HepG2 (cell line): Measurements from ENCODE around the gene SIK3. TPM values are rescaled to one million over a fixed set of nuclear protein-coding genes. Genes with fewer than 3 reads are reported as not detected.

Experiments
- ATAC-seq: fragments of 200-7000 bp; cut with Tn5 transposase; 3 replicates; pipeline ENCODE4 v1.9.1; 2020; ENCODE audit warnings: mild to moderate bottlenecking, moderate library complexity
- BruUV-seq: library from RNA; stranded (reverse); fragments of 400-500 nt; replicated peaks from 2 replicates; lab custom pipeline; 2021; lab: Mats Ljungman, UMichigan
- CTCF ChIA-PET: fragments of 300-600 bp; formaldehyde crosslinking; extraction: SDS; loops from one replicate; lab custom pipeline; 2021; ENCODE audit warnings: low total read pairs, inconsistent platforms, low intra/inter-chr PET ratio; lab: Yijun Ruan, JAX
- POLR2A ChIA-PET: fragments of 350-600 bp; sonication (Branson Sonifier 250); formaldehyde crosslinking; loops from one replicate; lab custom pipeline; 2020; ENCODE audit warnings: antibody characterized with exemption, inconsistent platforms; lab: Yijun Ruan, JAX
- DNase-seq: peaks from one replicate; pipeline ENCODE4 v3.0.0-alpha.2; 2015; ENCODE audit warnings: low spot score
- FAIRE-seq: peaks from 3 replicates; lab custom pipeline; 2011; peaks lifted over from hg19 to GRCh38; lab: Jason Lieb, UNC
- H2AFZ ChIP-seq: one replicate; pipeline ENCODE4 v1.6.1; 2011; ENCODE audit warnings: low read length, inconsistent platforms
- H3K27ac ChIP-seq: fragments of 300-600 bp; 3 replicates; pipeline ENCODE4 v1.8.0; 2011; ENCODE audit warnings: mixed run types, mild to moderate bottlenecking, mixed read lengths, low read length, inconsistent platforms; ENCODE audit not compliant: insufficient read depth; ENCODE audit errors: extremely low read length
- H3K27me3 ChIP-seq, 2 experiments: fragments of 200-600 bp in 1 of 2; 2 replicates in 1 of 2; 3 replicates in 1 of 2; pipeline versions ENCODE4 v1.6.0 to v1.8.0; 2011; ENCODE audit warnings: low read length in 2 of 2, mild to moderate bottlenecking in 2 of 2, moderate library complexity in 2 of 2, inconsistent platforms in 1 of 2; ENCODE audit not compliant: insufficient read depth in 2 of 2, control insufficient read depth in 1 of 2
- H3K36me3 ChIP-seq, 2 experiments: fragments of 200-600 bp in 1 of 2; replicated peaks in 1 of 2; 2 replicates in 1 of 2; 3 replicates in 1 of 2; pipeline versions ENCODE4 v1.5.1 to v1.8.0; 2011; ENCODE audit warnings: low read length in 2 of 2, inconsistent platforms in 1 of 2; ENCODE audit not compliant: insufficient read depth in 2 of 2, control insufficient read depth in 1 of 2
- H3K4me1 ChIP-seq: 2 replicates; pipeline ENCODE4 v1.5.1; 2012; ENCODE audit warnings: low read length, inconsistent platforms; ENCODE audit not compliant: insufficient read depth
- H3K4me2 ChIP-seq: 2 replicates; pipeline ENCODE4 v1.6.0; 2011; ENCODE audit warnings: low read depth, low read length, inconsistent platforms
- H3K4me3 ChIP-seq, 3 experiments: fragments of 200-600 bp in 1 of 3; sonication (generic), shearing (Covaris generic) in 1 of 3; replicated peaks in 1 of 3; 2 replicates each; pipeline ENCODE4 v1.5.1; 2011 to 2016; ENCODE audit warnings: low read length in 3 of 3, inconsistent platforms in 2 of 3, low read depth in 2 of 3, mild to moderate bottlenecking in 2 of 3, control low read depth in 1 of 3, mixed read lengths in 1 of 3; ENCODE audit not compliant: insufficient read depth in 1 of 3
- H3K79me2 ChIP-seq: one replicate; pipeline ENCODE4 v1.6.1; 2011; ENCODE audit warnings: low read length, inconsistent platforms; ENCODE audit not compliant: insufficient read depth
- H3K9ac ChIP-seq: 2 replicates; pipeline ENCODE4 v1.6.0; 2011; ENCODE audit warnings: mild to moderate bottlenecking, low read depth, low read length, inconsistent platforms; ENCODE audit not compliant: insufficient read depth
- H3K9me3 ChIP-seq: 2 replicates; pipeline ENCODE4 v1.5.1; 2012; ENCODE audit warnings: mild to moderate bottlenecking, low read length
- H4K20me1 ChIP-seq: 2 replicates; pipeline ENCODE4 v1.6.0; 2011; ENCODE audit warnings: inconsistent platforms, mild to moderate bottlenecking, low read length, moderate library complexity; ENCODE audit not compliant: insufficient read depth
- CENPX ChIP-seq: sonication (generic); formaldehyde crosslinking; IDR thresholded peaks from 2 replicates; pipeline ENCODE4 v1.9.0; 2021; ENCODE audit warnings: mild to moderate bottlenecking, missing genetic modification reagents, moderate library complexity
- ETV6 ChIP-seq: sonication (generic); formaldehyde crosslinking; conservative IDR thresholded peaks from 2 replicates; pipeline ENCODE4 v1.4.0; 2020; ENCODE audit warnings: missing genetic modification reagents
- GATAD1 ChIP-seq: IDR thresholded peaks from 2 replicates; pipeline ENCODE4 v1.6.1; 2016; ENCODE audit warnings: missing genetic modification reagents, missing compliant biosample characterization
- HNF4G ChIP-seq, 2 experiments: sonication (generic) in 1 of 2; formaldehyde crosslinking in 1 of 2; IDR thresholded peaks; 2 replicates each; pipeline versions ENCODE4 v1.4.0 to v1.6.1; 2011 to 2020; ENCODE audit warnings: borderline replicate concordance in 2 of 2, low read depth in 2 of 2, mild to moderate bottlenecking in 2 of 2, low read length in 1 of 2, missing genetic modification reagents in 1 of 2, moderate library complexity in 1 of 2
- KAT8 ChIP-seq: IDR thresholded peaks from 2 replicates; pipeline ENCODE4 v1.6.1; 2016; ENCODE audit warnings: missing genetic modification reagents, missing compliant biosample characterization
- MBNL3 ChIP-seq: fragments of 250-450 bp; sonication (Bioruptor Pico); conservative IDR thresholded peaks from 2 replicates; pipeline ENCODE4 v1.8.0; 2022; ENCODE audit warnings: mild to moderate bottlenecking, inconsistent platforms
- MEF2D ChIP-seq: sonication (generic); formaldehyde crosslinking; IDR thresholded peaks from 2 replicates; pipeline ENCODE4 v1.5.1; 2020; ENCODE audit warnings: mild to moderate bottlenecking, missing genetic modification reagents
- MTA3 ChIP-seq: sonication (generic); formaldehyde crosslinking; IDR thresholded peaks from 2 replicates; pipeline ENCODE4 v1.4.0; 2020; ENCODE audit warnings: missing genetic modification reagents
- NR1H2 ChIP-seq: sonication (generic); formaldehyde crosslinking; IDR thresholded peaks from 2 replicates; pipeline ENCODE4 v1.8.1; 2022; ENCODE audit warnings: low read depth, missing genetic modification reagents, borderline replicate concordance
- SPEN ChIP-seq: sonication (generic); formaldehyde crosslinking; IDR thresholded peaks from 2 replicates; pipeline ENCODE4 v1.5.1; 2020; ENCODE audit warnings: low read depth, mild to moderate bottlenecking, missing genetic modification reagents
- STAT5B ChIP-seq: sonication (generic); formaldehyde crosslinking; IDR thresholded peaks from 2 replicates; pipeline ENCODE4 v1.4.0; 2020; ENCODE audit warnings: missing genetic modification reagents
- ZKSCAN5 ChIP-seq: sonication (generic); formaldehyde crosslinking; IDR thresholded peaks from 2 replicates; pipeline ENCODE4 v1.5.1; 2020; ENCODE audit warnings: mild to moderate bottlenecking, missing genetic modification reagents
- ZNF160 ChIP-seq: sonication (generic); formaldehyde crosslinking; IDR thresholded peaks from 2 replicates; pipeline ENCODE4 v1.8.0; 2022; ENCODE audit warnings: mild to moderate bottlenecking, inconsistent platforms, missing genetic modification reagents
- ZNF224 ChIP-seq: sonication (generic); formaldehyde crosslinking; IDR thresholded peaks from 2 replicates; pipeline ENCODE4 v1.5.0; 2020; ENCODE audit warnings: mild to moderate bottlenecking, missing genetic modification reagents
- ZNF230 ChIP-seq: sonication (generic); formaldehyde crosslinking; IDR thresholded peaks from 2 replicates; pipeline ENCODE4 v1.4.0; 2020; ENCODE audit warnings: mild to moderate bottlenecking, missing genetic modification reagents
- ZNF275 ChIP-seq: sonication (generic); formaldehyde crosslinking; IDR thresholded peaks from 2 replicates; pipeline ENCODE4 v1.8.0; 2022; ENCODE audit warnings: missing genetic modification reagents, mild to moderate bottlenecking, inconsistent platforms, borderline replicate concordance
- ZNF30 ChIP-seq: sonication (generic); formaldehyde crosslinking; IDR thresholded peaks from 2 replicates; pipeline ENCODE4 v1.5.0; 2020; ENCODE audit warnings: mild to moderate bottlenecking, missing genetic modification reagents
- ZNF362 ChIP-seq: sonication (generic); formaldehyde crosslinking; IDR thresholded peaks from 2 replicates; pipeline ENCODE4 v1.4.0; 2020; ENCODE audit warnings: missing genetic modification reagents, mild to moderate bottlenecking, borderline replicate concordance
- ZNF619 ChIP-seq: sonication (generic); formaldehyde crosslinking; IDR thresholded peaks from 2 replicates; pipeline ENCODE4 v1.4.0; 2020; ENCODE audit warnings: mild to moderate bottlenecking, missing genetic modification reagents
- ZNF629 ChIP-seq: sonication (generic); formaldehyde crosslinking; conservative IDR thresholded peaks from 2 replicates; pipeline ENCODE4 v1.5.0; 2020; ENCODE audit warnings: missing genetic modification reagents
- ZNF709 ChIP-seq: sonication (generic); formaldehyde crosslinking; IDR thresholded peaks from 2 replicates; pipeline ENCODE4 v1.5.0; 2020; ENCODE audit warnings: mild to moderate bottlenecking, missing genetic modification reagents
- ZNF737 ChIP-seq: sonication (generic); formaldehyde crosslinking; IDR thresholded peaks from 2 replicates; pipeline ENCODE4 v1.5.0; 2020; ENCODE audit warnings: missing genetic modification reagents, mild to moderate bottlenecking, borderline replicate concordance
- ZNF777 ChIP-seq: sonication (generic); formaldehyde crosslinking; IDR thresholded peaks from 2 replicates; pipeline ENCODE4 v1.4.0; 2020; ENCODE audit warnings: missing genetic modification reagents
- whole genome bisulfite sequencing: methylation state at CpG from one replicate; pipeline ENCODE4 v1.1.6; 2017; ENCODE audit warnings: low lambda C conversion rate; 5-methylcytosine and 5-hydroxymethylcytosine counted together
- in situ Hi-C: cut with HindIII; loops from 2 replicates; pipeline ENCODE4 v1.10.0; 2017; ENCODE audit warnings: low pct_unique_long_range_greater_than_20kb; ENCODE audit not compliant: extremely low pct_ligation_motif_present
- intact Hi-C: fragments of 100-400 bp; cut with micrococcal nuclease; formaldehyde crosslinking; loops from one replicate; pipeline ENCODE4 v1.10.0; 2022; ENCODE audit not compliant: unreplicated experiment
- polyA plus RNA-seq, 8 experiments: library from polyadenylated mRNA; depleted of rRNA in 3 of 8; stranded (reverse) in 7 of 8; unstranded in 1 of 8; fragments of >200 nt; fragmentation: Illumina TruSeq in 4 of 8; extraction: Trizol in 4 of 8; gene quantifications; 2 replicates each; pipeline versions ENCODE4 v1.2.1 to v1.2.3, GENCODE V29; 2011 to 2016; ENCODE audit warnings: low read depth in 4 of 8, missing spikeins in 1 of 8, mixed read lengths in 1 of 8; ENCODE audit not compliant: insufficient read depth in 1 of 8
- total RNA-seq, 5 experiments: library from RNA; depleted of rRNA; stranded (reverse); fragments of >200 nt; fragmentation: Illumina TruSeq; extraction: Trizol; gene quantifications; 2 replicates each; pipeline ENCODE4 v1.2.3, GENCODE V29; 2016; ENCODE audit warnings: low read depth in 1 of 5

SIK3 gene
- total and polyA plus RNA-seq, 2 of the 13 experiments (the other 11 are each of a cell fraction or from before 2014, with no cell fraction given), result 5.7 to 9.8 TPM

GRCh38 chr11:116829525-116830183 is 268.6 kb downstream of the SIK3 start, which contains the start of gene APOC3:
Gene APOC3, plus strand, starts transcription at chr11:116829907. Its CDS starts 676 bp downstream, at chr11:116830583.
- ChIA-PET POLR2A (interaction anchor here (0.6 to 18.4 kb wide), 23 partner anchors 8 to 470 kb away, joined by 3 to 1365 read pairs (median 5); partner anchors contain the start of genes APOA1, APOA5, BUD13 and PAFAH1B2), CTCF (interaction anchor here (2.3 kb wide), 1 partner anchor 37 kb away, joined by 12 read pairs; the partner anchor contains the start of gene APOA5)
- H3K36me3 ChIP-seq, result no peaks in the 10 kb centered on the region; a peak in 1 of 5 replicates
- peaks cover 95% of the 10 kb centered on the region for H3K4me1 ChIP-seq
- H3K9ac ChIP-seq, result peak within 1 kb of the TSS; percentile 82
- BruUV-seq, result no TSS peak
- peak; percentile 12 for FAIRE-seq
- peak within 1 kb of the TSS; percentile 61 to 79 (median 62) for H3K4me3 ChIP-seq
- no peaks in the 10 kb centered on the region for H3K9me3 ChIP-seq
- in situ Hi-C loops, result no loop called here
- H3K27ac ChIP-seq, result peak within 1 kb of the TSS; percentile 99
- WGBS, result 3% methylated on average over 5 of the region's 9 CpGs
- intact Hi-C loops, result loop anchor here (1.0 kb wide), 1 partner anchor 21 kb away; no protein-coding TSS in a partner anchor
- no peaks in the 10 kb centered on the region for H4K20me1 ChIP-seq
- H3K27me3 ChIP-seq, result no peaks in the 10 kb centered on the region
- peak; percentile 85 for DNase-seq
- H3K4me2 ChIP-seq, result peak within 1 kb of the TSS; percentile 97
- peak; percentile 36 for ATAC-seq
- H3K79me2 ChIP-seq, result peaks cover 29% of the 10 kb centered on the region
- no peak within 1 kb of the TSS for H2AFZ ChIP-seq
- no peak for TF ChIP-seq ZNF30
- peak; percentile 39; the same call in 1 of the 2 replicates for TF ChIP-seq GATAD1 (CRISPR knock-in tag)
- TF ChIP-seq MEF2D (CRISPR knock-in tag), result peak; percentile 55; the same call in 1 of the 2 replicates
- no peak for TF ChIP-seq STAT5B (CRISPR knock-in tag)
- TF ChIP-seq ZNF619 (CRISPR knock-in tag), result no peak
- peak; percentile 49; the same call in 1 of the 2 replicates for TF ChIP-seq ZNF362 (CRISPR knock-in tag)
- TF ChIP-seq MTA3 (CRISPR knock-in tag), result no peak
- no peak for TF ChIP-seq MBNL3 (CRISPR knock-in tag)
- TF ChIP-seq ZNF629 (CRISPR knock-in tag), result 0 out of 2 replicates have a peak, but pooled peaks have one; percentile 7
- peak; percentile 62; the same call in 1 of the 2 replicates for TF ChIP-seq SPEN (CRISPR knock-in tag)
- no peak; the same call in 1 of the 2 replicates for TF ChIP-seq KAT8 (CRISPR knock-in tag)
- 0 out of 2 replicates have a peak, but pooled peaks have one; percentile 31 for TF ChIP-seq ZNF160 (CRISPR knock-in tag)
- peak; percentile 79 for TF ChIP-seq ZKSCAN5 (CRISPR knock-in tag)
- TF ChIP-seq ZNF737 (CRISPR knock-in tag), result no peak
- TF ChIP-seq NR1H2 (CRISPR knock-in tag), result 0 out of 2 replicates have a peak, but pooled peaks have one; percentile 67
- TF ChIP-seq ZNF777 (CRISPR knock-in tag), result no peak; the same call in 1 of the 2 replicates
- 0 out of 2 replicates have a peak, but pooled peaks have one; percentile 1 for TF ChIP-seq ZNF275 (CRISPR knock-in tag)
- TF ChIP-seq ZNF230, result peak; percentile 74
- peak; percentile 17; the same call in 1 of the 2 replicates for TF ChIP-seq ZNF709 (CRISPR knock-in tag)
- no peak for TF ChIP-seq CENPX (CRISPR knock-in tag)
- no peak for TF ChIP-seq ETV6 (CRISPR knock-in tag)
- TF ChIP-seq ZNF224, result 0 out of 2 replicates have a peak, but pooled peaks have one; percentile 35
- TF ChIP-seq HNF4G (IDR thresholded peaks at IDR 0.05; ENCODE audit: borderline replicate concordance, low read depth, low read length), result peak; percentile 95
- peak; percentile 96 for TF ChIP-seq HNF4G (CRISPR knock-in tag; IDR thresholded peaks at IDR 0.05; ENCODE audit: borderline replicate concordance, low read depth)
